ENCODE data around the gene MAP3K15. TPM values are rescaled to one million over a fixed set of nuclear protein-coding genes. Genes with fewer than 3 reads are reported as not detected.

Gene MAP3K15
- total RNA-seq, 1 donor from 2014 or later: 2.1 TPM

GRCh38 chrX:19548934-19549333 lies 33.6 kb upstream of the MAP3K15 start:
- DNase-seq (ENCODE audit: low read depth): no peak
- Histone ChIP-seq H3K79me2 (ENCODE audit: insufficient read depth, low read length) (no peaks in the 10 kb centered on the region), H3K27me3 (ENCODE audit: insufficient read depth, low read length) (no peaks in the 10 kb centered on the region), H3K9ac (ENCODE audit: low read length) (no peak overlapping the region), H3K4me2 (ENCODE audit: low read length) (no peak overlapping the region), H4K20me1 (ENCODE audit: insufficient read depth, low read length) (no peaks in the 10 kb centered on the region), H3K36me3 (ENCODE audit: insufficient read depth, low read length) (no peaks in the 10 kb centered on the region), H3K27ac (ENCODE audit: low read depth, low read length) (no peak overlapping the region), H3K4me1 (ENCODE audit: insufficient read depth, low read length) (no peaks in the 10 kb centered on the region), H3K4me3 (ENCODE audit: insufficient read depth, low read depth, low read length) (no peak overlapping the region), H2AFZ (ENCODE audit: low read depth, low read length) (no peak overlapping the region), H3K9me3 (ENCODE audit: insufficient read depth, low read depth, low read length) (no peaks in the 10 kb centered on the region)
- TF ChIP-seq, protein P1, sequence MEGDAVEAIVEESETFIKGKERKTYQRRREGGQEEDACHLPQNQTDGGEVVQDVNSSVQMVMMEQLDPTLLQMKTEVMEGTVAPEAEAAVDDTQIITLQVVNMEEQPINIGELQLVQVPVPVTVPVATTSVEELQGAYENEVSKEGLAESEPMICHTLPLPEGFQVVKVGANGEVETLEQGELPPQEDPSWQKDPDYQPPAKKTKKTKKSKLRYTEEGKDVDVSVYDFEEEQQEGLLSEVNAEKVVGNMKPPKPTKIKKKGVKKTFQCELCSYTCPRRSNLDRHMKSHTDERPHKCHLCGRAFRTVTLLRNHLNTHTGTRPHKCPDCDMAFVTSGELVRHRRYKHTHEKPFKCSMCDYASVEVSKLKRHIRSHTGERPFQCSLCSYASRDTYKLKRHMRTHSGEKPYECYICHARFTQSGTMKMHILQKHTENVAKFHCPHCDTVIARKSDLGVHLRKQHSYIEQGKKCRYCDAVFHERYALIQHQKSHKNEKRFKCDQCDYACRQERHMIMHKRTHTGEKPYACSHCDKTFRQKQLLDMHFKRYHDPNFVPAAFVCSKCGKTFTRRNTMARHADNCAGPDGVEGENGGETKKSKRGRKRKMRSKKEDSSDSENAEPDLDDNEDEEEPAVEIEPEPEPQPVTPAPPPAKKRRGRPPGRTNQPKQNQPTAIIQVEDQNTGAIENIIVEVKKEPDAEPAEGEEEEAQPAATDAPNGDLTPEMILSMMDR (IDR thresholded peaks at IDR 0.05; ENCODE audit: insufficient read depth, low read depth, low read length): no peak
- no peak for TF ChIP-seq EZH2 (IDR thresholded peaks at IDR 0.05; ENCODE audit: insufficient read depth, low read length)
- Mint-ChIP-seq H3K27ac (ENCODE audit: unreplicated experiment) (no peak overlapping the region), H3K9me3 (ENCODE audit: unreplicated experiment) (no peaks in the 10 kb centered on the region), H3K27me3 (ENCODE audit: low read depth, unreplicated experiment) (no peaks in the 10 kb centered on the region), H3K4me1 (ENCODE audit: low read depth, unreplicated experiment) (no peaks in the 10 kb centered on the region), H3K36me3 (ENCODE audit: low read depth, unreplicated experiment) (peaks cover 2% of the 10 kb centered on the region), H3K4me3 (ENCODE audit: unreplicated experiment) (no peak overlapping the region)
- no peak for FAIRE-seq

- Histone ChIP-seq H3K4me3 (ENCODE audit: insufficient read depth, low read depth, low read length) (no peak overlapping the region), H3K4me1 (ENCODE audit: insufficient read depth, low read length) (no peaks in the 10 kb centered on the region), H3K36me3 (ENCODE audit: insufficient read depth, low read length) (no peaks in the 10 kb centered on the region), H3K79me2 (ENCODE audit: insufficient read depth, low read length) (no peaks in the 10 kb centered on the region), H2AFZ (ENCODE audit: low read depth, low read length) (no peak overlapping the region), H3K27ac (ENCODE audit: low read depth, low read length) (no peak overlapping the region), H3K9ac (ENCODE audit: low read length) (no peak overlapping the region), H3K9me3 (ENCODE audit: insufficient read depth, low read depth, low read length) (no peaks in the 10 kb centered on the region), H3K27me3 (ENCODE audit: insufficient read depth, low read length) (no peaks in the 10 kb centered on the region), H4K20me1 (ENCODE audit: insufficient read depth, low read length) (no peaks in the 10 kb centered on the region), H3K4me2 (ENCODE audit: low read length) (no peak overlapping the region)
- FAIRE-seq (no peak), DNase-seq (ENCODE audit: low read depth) (no peak)
- Mint-ChIP-seq H3K9me3 (ENCODE audit: unreplicated experiment) (no peaks in the 10 kb centered on the region), H3K27me3 (ENCODE audit: low read depth, unreplicated experiment) (no peaks in the 10 kb centered on the region), H3K36me3 (ENCODE audit: low read depth, unreplicated experiment) (peaks cover 2% of the 10 kb centered on the region), H3K4me3 (ENCODE audit: unreplicated experiment) (no peak overlapping the region), H3K4me1 (ENCODE audit: low read depth, unreplicated experiment) (no peaks in the 10 kb centered on the region), H3K27ac (ENCODE audit: unreplicated experiment) (no peak overlapping the region)
- TF ChIP-seq, protein P1 (IDR thresholded peaks at IDR 0.05; ENCODE audit: insufficient read depth, low read depth, low read length): no peak
- no peak for TF ChIP-seq EZH2 (IDR thresholded peaks at IDR 0.05; ENCODE audit: insufficient read depth, low read length)
Observed at GRCh38 chrX:19548279-19548678, 33.0 kb upstream of the MAP3K15 start.

- Mint-ChIP-seq H3K27ac (ENCODE audit: unreplicated experiment) (no peak overlapping the region), H3K9me3 (ENCODE audit: unreplicated experiment) (no peaks in the 10 kb centered on the region), H3K4me3 (ENCODE audit: unreplicated experiment) (no peak overlapping the region), H3K4me1 (ENCODE audit: low read depth, unreplicated experiment) (no peaks in the 10 kb centered on the region), H3K36me3 (ENCODE audit: low read depth, unreplicated experiment) (peaks cover 2% of the 10 kb centered on the region), H3K27me3 (ENCODE audit: low read depth, unreplicated experiment) (no peaks in the 10 kb centered on the region)
- H2AFZ ChIP-seq (ENCODE audit: low read depth, low read length): no peak overlapping the region
- H4K20me1 ChIP-seq (ENCODE audit: insufficient read depth, low read length): no peaks in the 10 kb centered on the region
- no peaks in the 10 kb centered on the region for H3K79me2 ChIP-seq (ENCODE audit: insufficient read depth, low read length)
- no peaks in the 10 kb centered on the region for H3K36me3 ChIP-seq (ENCODE audit: insufficient read depth, low read length)
- no peaks in the 10 kb centered on the region for H3K9me3 ChIP-seq (ENCODE audit: insufficient read depth, low read depth, low read length)
- H3K4me2 ChIP-seq (ENCODE audit: low read length): no peak overlapping the region
- no peak overlapping the region for H3K27ac ChIP-seq (ENCODE audit: low read depth, low read length)
- no peak overlapping the region for H3K4me3 ChIP-seq (ENCODE audit: insufficient read depth, low read depth, low read length)
- no peaks in the 10 kb centered on the region for H3K4me1 ChIP-seq (ENCODE audit: insufficient read depth, low read length)
- H3K27me3 ChIP-seq (ENCODE audit: insufficient read depth, low read length): no peaks in the 10 kb centered on the region
- DNase-seq (ENCODE audit: low read depth) (no peak), FAIRE-seq (peak; percentile 93)
- TF ChIP-seq EZH2 (IDR thresholded peaks at IDR 0.05; ENCODE audit: insufficient read depth, low read length): no peak
- TF ChIP-seq, protein P1 (IDR thresholded peaks at IDR 0.05; ENCODE audit: insufficient read depth, low read depth, low read length): no peak
- H3K9ac ChIP-seq (ENCODE audit: low read length): no peak overlapping the region
Observed at GRCh38 chrX:19545651-19546050, 30.3 kb upstream of the MAP3K15 start.
